GM18873 (cell line): Measurements from ENCODE around the gene COL6A3.

Experiments used
- ATAC-seq: cut with Tn5 transposase; IDR thresholded peaks from one replicate; pipeline ENCODE4 v1.9.1; 2021; ENCODE audit warnings: mild to moderate bottlenecking, moderate library complexity, moderate number of reproducible peaks; ENCODE audit not compliant: unreplicated experiment, low FRiP score

The COL6A3 gene

GRCh38 chr2:237276716-237277490, 137.1 kb downstream of the COL6A3 start:
- no peak for ATAC-seq
